H9 (cell line): ENCODE results near the gene PREP. TPM values are rescaled to one million over a fixed set of nuclear protein-coding genes. Genes with fewer than 3 reads are reported as not detected.

Experiments
- DNase-seq: peaks from one replicate; pipeline ENCODE4 v3.0.0-alpha.2; 2017
- H2AFZ ChIP-seq: one replicate; pipeline ENCODE4 v1.6.1; 2013; ENCODE audit warnings: mild to moderate bottlenecking, low read length, control low read depth, moderate library complexity
- H2AK5ac ChIP-seq: 2 replicates; pipeline ENCODE4 v1.6.1; 2013; ENCODE audit warnings: low read length, control low read depth, mixed read lengths; ENCODE audit not compliant: insufficient read length
- H2BK120ac ChIP-seq: one replicate; pipeline ENCODE4 v1.6.1; 2013; ENCODE audit warnings: low read depth, mild to moderate bottlenecking, low read length, control low read depth, inconsistent platforms; ENCODE audit not compliant: poor library complexity, severe bottlenecking
- H2BK12ac ChIP-seq: 2 replicates; pipeline ENCODE4 v1.6.1; 2013; ENCODE audit warnings: low read length, control low read depth, mixed read lengths, low read depth; ENCODE audit not compliant: insufficient read length
- H2BK15ac ChIP-seq: 2 replicates; pipeline ENCODE4 v1.6.1; 2013; ENCODE audit warnings: low read depth, low read length, control low read depth
- H2BK20ac ChIP-seq: one replicate; pipeline ENCODE4 v1.6.1; 2013; ENCODE audit warnings: low read depth, mild to moderate bottlenecking, low read length, control low read depth, inconsistent platforms; ENCODE audit not compliant: poor library complexity, severe bottlenecking
- H2BK5ac ChIP-seq: 2 replicates; pipeline ENCODE4 v1.6.1; 2013; ENCODE audit warnings: low read length, control low read depth, mixed read lengths; ENCODE audit not compliant: insufficient read length
- H3K14ac ChIP-seq: 2 replicates; pipeline ENCODE4 v1.6.1; 2013; ENCODE audit warnings: low read length, control low read depth; ENCODE audit not compliant: insufficient read depth
- H3K18ac ChIP-seq: 2 replicates; pipeline ENCODE4 v1.6.1; 2013; ENCODE audit warnings: low read depth, mild to moderate bottlenecking, mixed read lengths, low read length, control low read depth; ENCODE audit not compliant: insufficient read length
- H3K23ac ChIP-seq: 2 replicates; pipeline ENCODE4 v1.6.1; 2013; ENCODE audit warnings: low read length, control low read depth, mixed read lengths, low read depth; ENCODE audit not compliant: insufficient read length
- H3K23me2 ChIP-seq: 2 replicates; pipeline ENCODE4 v1.6.1; 2013; ENCODE audit warnings: low read depth, mild to moderate bottlenecking, mixed read lengths, low read length, control low read depth; ENCODE audit not compliant: insufficient read length, poor library complexity, severe bottlenecking
- H3K27ac ChIP-seq: 2 replicates; pipeline ENCODE4 v1.5.1; 2013; ENCODE audit warnings: low read length, control low read depth, mixed read lengths, low read depth; ENCODE audit not compliant: insufficient read length
- H3K27me3 ChIP-seq: 2 replicates; pipeline ENCODE4 v1.6.1; 2013; ENCODE audit warnings: low read length, control low read depth, inconsistent platforms; ENCODE audit not compliant: insufficient read depth
- H3K4ac ChIP-seq: 2 replicates; pipeline ENCODE4 v1.6.1; 2013; ENCODE audit warnings: low read depth, mild to moderate bottlenecking, control low read depth, inconsistent platforms, low read length, moderate library complexity
- H3K4me1 ChIP-seq: 2 replicates; pipeline ENCODE4 v1.6.1; 2013; ENCODE audit warnings: low read length, control low read depth, inconsistent platforms; ENCODE audit not compliant: insufficient read depth
- H3K4me2 ChIP-seq: 2 replicates; pipeline ENCODE4 v1.6.1; 2013; ENCODE audit warnings: low read length, control low read depth, mixed read lengths; ENCODE audit not compliant: insufficient read length, insufficient read depth
- H3K56ac ChIP-seq: 2 replicates; pipeline ENCODE4 v1.6.1; 2013; ENCODE audit warnings: low read depth, mild to moderate bottlenecking, mixed read lengths, low read length, control low read depth; ENCODE audit not compliant: insufficient read length
- H3K79me1 ChIP-seq: 2 replicates; pipeline ENCODE4 v1.6.1; 2013; ENCODE audit warnings: low read depth, mild to moderate bottlenecking, moderate library complexity, low read length, control low read depth, inconsistent platforms; ENCODE audit not compliant: insufficient read depth, poor library complexity, severe bottlenecking
- H3K79me2 ChIP-seq: 2 replicates; pipeline ENCODE4 v1.6.1; 2013; ENCODE audit warnings: low read length, control low read depth, inconsistent platforms; ENCODE audit not compliant: insufficient read depth
- H3K9ac ChIP-seq: 2 replicates; pipeline ENCODE4 v1.6.1; 2013; ENCODE audit warnings: low read length, control low read depth, mixed read lengths; ENCODE audit not compliant: insufficient read length; ENCODE audit errors: extremely low read depth
- H3K9me3 ChIP-seq: one replicate; pipeline ENCODE4 v1.6.1; 2013; ENCODE audit warnings: low read depth, low read length, inconsistent platforms; ENCODE audit not compliant: control insufficient read depth
- H3T11ph ChIP-seq: one replicate; pipeline ENCODE4 v1.6.1; 2013; ENCODE audit warnings: mild to moderate bottlenecking, low read length, control low read depth, inconsistent platforms
- H4K20me1 ChIP-seq: one replicate; pipeline ENCODE4 v1.6.1; 2013; ENCODE audit not compliant: control insufficient read depth, insufficient read length, insufficient read depth
- H4K5ac ChIP-seq: 2 replicates; pipeline ENCODE4 v1.6.1; 2013; ENCODE audit warnings: low read depth, mild to moderate bottlenecking, mixed read lengths, low read length, control low read depth; ENCODE audit not compliant: insufficient read length
- H4K8ac ChIP-seq: replicated peaks from 2 replicates; pipeline ENCODE4 v1.6.1; 2013; ENCODE audit warnings: low read length, control low read depth, mixed read lengths, low read depth; ENCODE audit not compliant: insufficient read length
- H4K91ac ChIP-seq: 2 replicates; pipeline ENCODE4 v1.6.1; 2013; ENCODE audit warnings: low read depth, mild to moderate bottlenecking, moderate library complexity, mixed read lengths, low read length, control low read depth; ENCODE audit not compliant: insufficient read length
- H3K27ac Mint-ChIP-seq, 3 experiments: 2 replicates in 2 of 3; 3 replicates in 1 of 3; pipeline ENCODE4 v1.8.0; 2020 to 2021; ENCODE audit warnings: mixed read lengths in 3 of 3, mild to moderate bottlenecking in 1 of 3, moderate library complexity in 1 of 3
- H3K27me3 Mint-ChIP-seq: 2 replicates; pipeline ENCODE4 v1.8.0; 2021; ENCODE audit warnings: low read depth, mild to moderate bottlenecking, moderate library complexity, mixed read lengths
- H3K36me3 Mint-ChIP-seq, 3 experiments: 2 replicates in 2 of 3; 3 replicates in 1 of 3; pipeline ENCODE4 v1.8.0; 2020 to 2021; ENCODE audit warnings: low read depth in 3 of 3, mixed read lengths in 3 of 3; ENCODE audit not compliant: insufficient read depth in 1 of 3
- H3K4me1 Mint-ChIP-seq, 2 experiments: 2 replicates each; pipeline ENCODE4 v1.8.0; 2020; ENCODE audit warnings: mixed read lengths in 2 of 2
- H3K4me3 Mint-ChIP-seq, 2 experiments: 2 replicates in 1 of 2; 3 replicates in 1 of 2; pipeline ENCODE4 v1.8.0; 2020 to 2021; ENCODE audit warnings: mild to moderate bottlenecking in 2 of 2, mixed read lengths in 2 of 2, moderate library complexity in 1 of 2
- H3K9me3 Mint-ChIP-seq, 2 experiments: 2 replicates in 1 of 2; 3 replicates in 1 of 2; pipeline ENCODE4 v1.8.0; 2020; ENCODE audit warnings: mild to moderate bottlenecking in 2 of 2, mixed read lengths in 2 of 2, moderate library complexity in 1 of 2
- CTCF ChIP-seq: fragments of 200-600 bp; sonication (generic); conservative IDR thresholded peaks from 3 replicates; pipeline ENCODE4 v1.8.0; 2021; ENCODE audit warnings: antibody characterized with exemption, mild to moderate bottlenecking
- WGBS: extraction: QIAGEN DNeasy Blood & Tissue Kit; methylation state at CpG from one replicate; pipeline ENCODE4 v1.1.7; 2013; ENCODE audit warnings: missing lambda C conversion rate, low lambda C conversion rate, mixed read lengths; ENCODE audit not compliant: insufficient read length; ENCODE audit errors: extremely low coverage; 5-methylcytosine and 5-hydroxymethylcytosine counted together
- total RNA-seq: library from RNA; stranded (reverse); gene quantifications from 2 replicates; pipeline ENCODE4 v1.2.1, GENCODE V29; 2021

The PREP gene
- total RNA-seq, 1 experiment from 2014 or later: 54.0 TPM

- H3K18ac ChIP-seq: no peak overlapping the region
- no peaks in the 10 kb centered on the region for H3K27me3 ChIP-seq
- no peak overlapping the region for H3K4me2 ChIP-seq
- Mint-ChIP-seq H3K4me3 (no peak overlapping the region), H3K4me1 (peaks cover 15% of the 10 kb centered on the region in 2 experiments), H3K27me3 (no peaks in the 10 kb centered on the region), H3K36me3 (peaks cover 5 to 12% (median 9%) of the 10 kb centered on the region in 3 experiments; a peak in 5 of 7 replicates), H3K27ac (no peak overlapping the region), H3K9me3 (no peaks in the 10 kb centered on the region)
- no peak overlapping the region for H4K8ac ChIP-seq
- no peak overlapping the region for H2BK20ac ChIP-seq
- H3K79me2 ChIP-seq: no peaks in the 10 kb centered on the region
- no peak overlapping the region for H3K14ac ChIP-seq
- H2BK120ac ChIP-seq: no peak overlapping the region
- H4K5ac ChIP-seq: no peak overlapping the region
- no peaks in the 10 kb centered on the region for H3K79me1 ChIP-seq
- no peak overlapping the region for H3K4ac ChIP-seq
- H3K4me1 ChIP-seq: no peaks in the 10 kb centered on the region; the same call in 1 of the 2 replicates
- no peaks in the 10 kb centered on the region for H3K23me2 ChIP-seq
- no peak overlapping the region for H3T11ph ChIP-seq
- H2AFZ ChIP-seq: no peak overlapping the region
- H2BK5ac ChIP-seq: no peak overlapping the region
- no peak overlapping the region for H3K27ac ChIP-seq
- H4K91ac ChIP-seq: no peak overlapping the region
- TF ChIP-seq CTCF: no peak
- no peaks in the 10 kb centered on the region for H4K20me1 ChIP-seq
- no peak overlapping the region for H3K56ac ChIP-seq
- no peak overlapping the region for H2BK15ac ChIP-seq
- no CpG with 5 or more reads among the region's 4 CpGs for WGBS
- no peak overlapping the region for H2AK5ac ChIP-seq
- DNase-seq: no peak
- no peaks in the 10 kb centered on the region for H3K9me3 ChIP-seq
- H3K23ac ChIP-seq: no peak overlapping the region
- no peak overlapping the region for H3K9ac ChIP-seq
- no peak overlapping the region for H2BK12ac ChIP-seq
Observed at GRCh38 chr6:105301072-105301503, 101.8 kb downstream of the PREP start.
